ENCODE measurements around the gene ST3GAL3. TPM values are rescaled to one million over a fixed set of nuclear protein-coding genes. Genes with fewer than 3 reads are reported as not detected.

Gene ST3GAL3
- total and polyA plus RNA-seq, 2 donors (not counting 1 experiment from before 2014, with no cell fraction given), result 13.7 to 16.3 TPM

- Histone ChIP-seq H2AFZ (ENCODE audit: low read length) (no peak overlapping the region), H3K9ac (ENCODE audit: insufficient read depth, low read length) (no peak overlapping the region), H4K20me1 (ENCODE audit: control insufficient read depth, extremely low read depth, insufficient read depth, low read length) (peaks cover 2% of the 10 kb centered on the region), H3K79me2 (ENCODE audit: control insufficient read depth, insufficient read depth, low read length) (no peaks in the 10 kb centered on the region), H3K36me3 (ENCODE audit: control insufficient read depth, insufficient read depth, low read length) (no peaks in the 10 kb centered on the region), H3K4me1 (ENCODE audit: control insufficient read depth, extremely low read depth, insufficient read depth, low read length) (no peaks in the 10 kb centered on the region), H3K4me3 (replicated peaks in 1 of 4; ENCODE audit: control extremely low read depth in 1 of 4, insufficient read depth in 1 of 4, low read depth in 3 of 4, low read length in 4 of 4) (no peak overlapping the region), H3K9me3 (ENCODE audit: control insufficient read depth, insufficient read depth, low read depth, low read length) (no peaks in the 10 kb centered on the region), H3K27me3 (ENCODE audit: control insufficient read depth, insufficient read depth, low read length) (no peaks in the 10 kb centered on the region), H3K27ac (ENCODE audit: insufficient read depth, low read length) (no peak overlapping the region), H3K4me2 (ENCODE audit: extremely low read depth, insufficient read depth, low read length) (no peak overlapping the region)
- no peak for DNase-seq (ENCODE audit: low read depth in 2 of 2)
- no peak for TF ChIP-seq CTCF (conservative IDR thresholded peaks at IDR 0.05 in 1 of 2, IDR thresholded peaks at IDR 0.05 in 1 of 2; ENCODE audit: low read depth in 1 of 2, low read length in 2 of 2)
- no peak for TF ChIP-seq EZH2 (IDR thresholded peaks at IDR 0.05; ENCODE audit: low read length, missing control alignments)
These were observed 168.0 kb downstream of the ST3GAL3 start for GRCh38 chr1:43875331-43875730.

- Histone ChIP-seq H3K27me3 (ENCODE audit: control insufficient read depth, insufficient read depth, low read length) (no peaks in the 10 kb centered on the region), H2AFZ (ENCODE audit: low read length) (no peak overlapping the region), H3K4me3 (replicated peaks in 1 of 4; ENCODE audit: control extremely low read depth in 1 of 4, insufficient read depth in 1 of 4, low read depth in 3 of 4, low read length in 4 of 4) (no peak overlapping the region), H3K79me2 (ENCODE audit: control insufficient read depth, insufficient read depth, low read length) (no peaks in the 10 kb centered on the region), H3K27ac (ENCODE audit: insufficient read depth, low read length) (no peak overlapping the region), H3K4me2 (ENCODE audit: extremely low read depth, insufficient read depth, low read length) (no peak overlapping the region), H3K36me3 (ENCODE audit: control insufficient read depth, insufficient read depth, low read length) (no peaks in the 10 kb centered on the region), H4K20me1 (ENCODE audit: control insufficient read depth, extremely low read depth, insufficient read depth, low read length) (peaks cover 2% of the 10 kb centered on the region), H3K9me3 (ENCODE audit: control insufficient read depth, insufficient read depth, low read depth, low read length) (no peaks in the 10 kb centered on the region), H3K9ac (ENCODE audit: insufficient read depth, low read length) (no peak overlapping the region), H3K4me1 (ENCODE audit: control insufficient read depth, extremely low read depth, insufficient read depth, low read length) (no peaks in the 10 kb centered on the region)
- TF ChIP-seq EZH2 (IDR thresholded peaks at IDR 0.05; ENCODE audit: low read length, missing control alignments), result no peak
- no peak for TF ChIP-seq CTCF (conservative IDR thresholded peaks at IDR 0.05 in 1 of 2, IDR thresholded peaks at IDR 0.05 in 1 of 2; ENCODE audit: low read depth in 1 of 2, low read length in 2 of 2)
- no peak for DNase-seq (ENCODE audit: low read depth in 2 of 2)
These were observed 169.8 kb downstream of the ST3GAL3 start for GRCh38 chr1:43877101-43877500.

GRCh38 chr1:43878440-43878839 is 171.1 kb downstream of the ST3GAL3 start:
- Histone ChIP-seq H3K9ac (ENCODE audit: insufficient read depth, low read length) (no peak overlapping the region), H3K9me3 (ENCODE audit: control insufficient read depth, insufficient read depth, low read depth, low read length) (no peaks in the 10 kb centered on the region), H3K4me1 (ENCODE audit: control insufficient read depth, extremely low read depth, insufficient read depth, low read length) (no peaks in the 10 kb centered on the region), H3K79me2 (ENCODE audit: control insufficient read depth, insufficient read depth, low read length) (no peaks in the 10 kb centered on the region), H3K4me3 (replicated peaks in 1 of 4; ENCODE audit: control extremely low read depth in 1 of 4, insufficient read depth in 1 of 4, low read depth in 3 of 4, low read length in 4 of 4) (no peak overlapping the region), H3K27me3 (ENCODE audit: control insufficient read depth, insufficient read depth, low read length) (no peaks in the 10 kb centered on the region), H3K4me2 (ENCODE audit: extremely low read depth, insufficient read depth, low read length) (no peak overlapping the region), H3K27ac (ENCODE audit: insufficient read depth, low read length) (no peak overlapping the region), H2AFZ (ENCODE audit: low read length) (no peak overlapping the region), H3K36me3 (ENCODE audit: control insufficient read depth, insufficient read depth, low read length) (no peaks in the 10 kb centered on the region), H4K20me1 (ENCODE audit: control insufficient read depth, extremely low read depth, insufficient read depth, low read length) (peaks cover 2% of the 10 kb centered on the region)
- no peak for TF ChIP-seq EZH2 (IDR thresholded peaks at IDR 0.05; ENCODE audit: low read length, missing control alignments)
- no peak for TF ChIP-seq CTCF (conservative IDR thresholded peaks at IDR 0.05 in 1 of 2, IDR thresholded peaks at IDR 0.05 in 1 of 2; ENCODE audit: low read depth in 1 of 2, low read length in 2 of 2)
- no peak for DNase-seq (ENCODE audit: low read depth in 2 of 2)
